Measurements from ENCODE around the gene NPIPB5.
"Not testable (repeated sequence)": the region's sequence is repeated elsewhere in the genome, so short reads cannot be mapped to it uniquely, and the experiment has no call there.

The NPIPB5 gene

GRCh38 chr16:22510591-22510990, at the start of gene NPIPB5:
TSS of gene NPIPB5 (plus strand) at chr16:22510891. CDS start at chr16:22513802, 2,911 bp downstream.
- not testable (repeated sequence) for DNase-seq

- DNase-seq = not testable (repeated sequence)
Measured at GRCh38 chr16:22468846-22469245, 41.8 kb upstream of the NPIPB5 start.

- not testable (repeated sequence) for DNase-seq
Measured at GRCh38 chr16:22537996-22538395, 27.3 kb downstream of the NPIPB5 start.

GRCh38 chr16:22544809-22545208, 34.1 kb downstream of the NPIPB5 start:
- not testable (repeated sequence) for DNase-seq

GRCh38 chr16:22546630-22547029, 35.9 kb downstream of the NPIPB5 start:
- DNase-seq = not testable (repeated sequence)

GRCh38 chr16:22547170-22547765, 36.6 kb downstream of the NPIPB5 start:
- not testable (repeated sequence) for DNase-seq

- not testable (repeated sequence) for DNase-seq
Measured at GRCh38 chr16:22549853-22550252, 39.2 kb downstream of the NPIPB5 start.

- DNase-seq = not testable (repeated sequence)
Measured at GRCh38 chr16:22551143-22551542, 40.5 kb downstream of the NPIPB5 start.

- DNase-seq = not testable (repeated sequence)
Measured at GRCh38 chr16:22551651-22552050, 41.0 kb downstream of the NPIPB5 start.

- not testable (repeated sequence) for DNase-seq
Measured at GRCh38 chr16:22556759-22557158, 46.1 kb downstream of the NPIPB5 start.

All from right forelimb (tissue), 1 donor.